H1 (cell line): ENCODE measurements around the gene MXD1. TPM values are rescaled to one million over a fixed set of nuclear protein-coding genes. Genes with fewer than 3 reads are reported as not detected.

ENCODE experiments used
- CTCF ChIA-PET: fragments of 300-600 bp; sonication (Branson Sonifier 250); formaldehyde crosslinking; loops from one replicate; lab custom pipeline; 2021; ENCODE audit not compliant: partially characterized antibody; lab: Charles Lee
- POLR2A ChIA-PET: fragments of 300-600 bp; sonication (Branson Sonifier 250); formaldehyde crosslinking; loops from one replicate; lab custom pipeline; 2021; ENCODE audit warnings: inconsistent platforms; ENCODE audit not compliant: partially characterized antibody; lab: Charles Lee
- DNase-seq, 2 experiments: peaks; one replicate each; pipeline versions ENCODE4 v3.0.0 to v3.0.0-alpha.2; 2010 to 2022; ENCODE audit warnings: low spot score in 2 of 2, low read depth in 1 of 2, mixed read lengths in 1 of 2
- FAIRE-seq: peaks from 2 replicates; lab custom pipeline; 2011; peaks lifted over from hg19 to GRCh38; lab: Jason Lieb, UNC
- H2AFZ ChIP-seq: 2 replicates; pipeline ENCODE4 v1.8.1; 2012; ENCODE audit warnings: low read length, inconsistent platforms
- H2AK5ac ChIP-seq: 2 replicates; pipeline ENCODE4 v1.6.1; 2013; ENCODE audit warnings: low read depth, low read length
- H2BK120ac ChIP-seq: replicated peaks from 2 replicates; pipeline ENCODE3; 2013; ENCODE audit warnings: low read depth, low read length, inconsistent platforms
- H2BK12ac ChIP-seq: 2 replicates; pipeline ENCODE4 v1.6.1; 2013; ENCODE audit warnings: low read depth, low read length
- H2BK15ac ChIP-seq: 2 replicates; pipeline ENCODE4 v1.6.1; 2013; ENCODE audit warnings: low read length
- H2BK20ac ChIP-seq: 2 replicates; pipeline ENCODE4 v1.6.1; 2013; ENCODE audit warnings: low read length
- H2BK5ac ChIP-seq: 2 replicates; pipeline ENCODE4 v1.6.1; 2013; ENCODE audit warnings: low read depth, low read length
- H3K14ac ChIP-seq: 2 replicates; pipeline ENCODE4 v1.6.1; 2013; ENCODE audit warnings: inconsistent platforms; ENCODE audit not compliant: insufficient read length
- H3K18ac ChIP-seq: 2 replicates; pipeline ENCODE4 v1.6.1; 2013; ENCODE audit warnings: low read length; ENCODE audit errors: extremely low read depth
- H3K23ac ChIP-seq: 2 replicates; pipeline ENCODE4 v1.6.1; 2013; ENCODE audit warnings: inconsistent platforms; ENCODE audit not compliant: insufficient read length
- H3K23me2 ChIP-seq: 2 replicates; pipeline ENCODE4 v1.6.1; 2013; ENCODE audit warnings: low read depth, low read length
- H3K27ac ChIP-seq: 2 replicates; pipeline ENCODE4 v1.6.1; 2011; ENCODE audit warnings: low read depth, low read length, inconsistent platforms
- H3K27me3 ChIP-seq, 4 experiments: replicated peaks in 1 of 4; 1 replicate in 1 of 4; 2 replicates in 3 of 4; pipeline versions ENCODE4 v1.6.1 to v1.8.1; 2011 to 2013; ENCODE audit warnings: low read length in 3 of 4, mild to moderate bottlenecking in 3 of 4, inconsistent platforms in 2 of 4, mixed read lengths in 2 of 4, moderate library complexity in 1 of 4; ENCODE audit not compliant: control insufficient read depth in 3 of 4, insufficient read depth in 3 of 4; ENCODE audit errors: extremely low read depth in 1 of 4
- H3K36me3 ChIP-seq, 4 experiments: 2 replicates each; pipeline versions ENCODE4 v1.6.1 to v1.8.1; 2011 to 2013; ENCODE audit warnings: mild to moderate bottlenecking in 4 of 4, low read length in 3 of 4, moderate library complexity in 2 of 4, control low read depth in 1 of 4, inconsistent platforms in 1 of 4; ENCODE audit not compliant: insufficient read depth in 4 of 4, control insufficient read depth in 2 of 4
- H3K4ac ChIP-seq: replicated peaks from 2 replicates; pipeline ENCODE3; 2013; ENCODE audit warnings: low read length, low read depth, mixed read lengths, inconsistent platforms; ENCODE audit not compliant: insufficient read length
- H3K4me1 ChIP-seq, 4 experiments: replicated peaks in 1 of 4; 1 replicate in 1 of 4; 2 replicates in 3 of 4; pipeline versions ENCODE4 v1.6.1 to v1.8.1; 2011 to 2013; ENCODE audit warnings: low read length in 3 of 4, inconsistent platforms in 2 of 4, mixed read lengths in 1 of 4; ENCODE audit not compliant: insufficient read depth in 4 of 4, control insufficient read depth in 3 of 4
- H3K4me2 ChIP-seq, 2 experiments: 2 replicates each; pipeline versions ENCODE4 v1.6.1 to v1.8.1; 2011 to 2013; ENCODE audit warnings: low read depth in 2 of 2, low read length in 2 of 2, control low read depth in 1 of 2, inconsistent platforms in 1 of 2, mild to moderate bottlenecking in 1 of 2; ENCODE audit not compliant: insufficient read depth in 1 of 2
- H3K4me3 ChIP-seq, 4 experiments: fragments of 200-600, 300-600 bp in 1 of 4; sonication (generic), shearing (Covaris generic), sonication (Bioruptor Twin) in 1 of 4; 2 replicates each; pipeline versions ENCODE4 v1.5.1 to v1.8.1; 2011 to 2016; ENCODE audit warnings: low read length in 4 of 4, low read depth in 3 of 4, control low read depth in 2 of 4, inconsistent platforms in 2 of 4, mild to moderate bottlenecking in 2 of 4, mixed read lengths in 1 of 4, moderate library complexity in 1 of 4; ENCODE audit not compliant: insufficient read depth in 2 of 4; ENCODE audit errors: extremely low read depth in 1 of 4
- H3K56ac ChIP-seq: replicated peaks from 2 replicates; pipeline ENCODE3; 2013; ENCODE audit warnings: low read depth, mild to moderate bottlenecking, mixed read lengths, low read length, inconsistent platforms; ENCODE audit not compliant: insufficient read length
- H3K79me1 ChIP-seq: 2 replicates; pipeline ENCODE4 v1.6.1; 2013; ENCODE audit warnings: low read depth, low read length, control low read depth
- H3K79me2 ChIP-seq, 2 experiments: 2 replicates each; pipeline versions ENCODE4 v1.6.1 to v1.8.1; 2012 to 2013; ENCODE audit warnings: low read length in 2 of 2, mild to moderate bottlenecking in 2 of 2, inconsistent platforms in 1 of 2; ENCODE audit not compliant: insufficient read depth in 2 of 2, control insufficient read depth in 1 of 2
- H3K9ac ChIP-seq, 4 experiments: replicated peaks in 1 of 4; 1 replicate in 1 of 4; 2 replicates in 3 of 4; pipeline versions ENCODE4 v1.6.1 to v1.8.1; 2011 to 2013; ENCODE audit warnings: low read depth in 3 of 4, low read length in 3 of 4, control low read depth in 2 of 4, mild to moderate bottlenecking in 2 of 4, moderate library complexity in 2 of 4, inconsistent platforms in 1 of 4; ENCODE audit errors: extremely low read depth in 1 of 4
- H3K9me3 ChIP-seq, 2 experiments: 2 replicates each; pipeline versions ENCODE4 v1.6.1 to v1.8.1; 2012 to 2013; ENCODE audit warnings: mild to moderate bottlenecking in 2 of 2, moderate library complexity in 2 of 2, control low read depth in 1 of 2, inconsistent platforms in 1 of 2, low read depth in 1 of 2, low read length in 1 of 2, mixed read lengths in 1 of 2; ENCODE audit not compliant: insufficient read depth in 2 of 2
- H4K20me1 ChIP-seq, 2 experiments: replicated peaks in 1 of 2; 2 replicates each; pipeline versions ENCODE3 to v1.8.1; 2011 to 2013; ENCODE audit warnings: inconsistent platforms in 2 of 2, low read length in 2 of 2, mild to moderate bottlenecking in 1 of 2; ENCODE audit not compliant: insufficient read depth in 2 of 2, control insufficient read depth in 1 of 2
- H4K5ac ChIP-seq: 2 replicates; pipeline ENCODE4 v1.6.1; 2013; ENCODE audit warnings: low read length, low read depth, mixed read lengths, inconsistent platforms; ENCODE audit not compliant: insufficient read length
- H4K8ac ChIP-seq: 2 replicates; pipeline ENCODE4 v1.8.0; 2013; ENCODE audit warnings: mild to moderate bottlenecking, moderate library complexity, low read length, inconsistent platforms; ENCODE audit not compliant: insufficient read depth; ENCODE audit errors: extremely low read depth
- H4K91ac ChIP-seq: replicated peaks from 2 replicates; pipeline ENCODE3; 2013; ENCODE audit warnings: low read length, mixed read lengths, inconsistent platforms; ENCODE audit not compliant: insufficient read length
- BRCA1 ChIP-seq: IDR thresholded peaks from 2 replicates; pipeline ENCODE4 v1.6.1; 2012; ENCODE audit warnings: low read depth, low read length, improper control_type of control experiment
- EP300 ChIP-seq, 2 experiments: IDR thresholded peaks; 1 replicate in 1 of 2; 2 replicates in 1 of 2; pipeline ENCODE4 v1.6.1; 2011 to 2012; ENCODE audit warnings: low read depth in 2 of 2, low read length in 2 of 2, mild to moderate bottlenecking in 2 of 2, borderline replicate concordance in 1 of 2, inconsistent platforms in 1 of 2, moderate library complexity in 1 of 2
- NANOG ChIP-seq: IDR thresholded peaks from 2 replicates; pipeline ENCODE4 v1.6.1; 2011; ENCODE audit warnings: low read length, low read depth, mild to moderate bottlenecking, inconsistent platforms; ENCODE audit not compliant: insufficient read depth, poor library complexity, severe bottlenecking
- SP4 ChIP-seq: IDR thresholded peaks from 2 replicates; pipeline ENCODE4 v1.6.1; 2012; ENCODE audit warnings: low read length, inconsistent platforms
- TCF12 ChIP-seq: IDR thresholded peaks from 2 replicates; pipeline ENCODE4 v1.6.1; 2011; ENCODE audit warnings: low read depth, mild to moderate bottlenecking, low read length
- WGBS, 2 experiments: shearing (Covaris generic) in 1 of 2; methylation state at CpG; one replicate each; pipeline versions ENCODE4 v1.1.6 to v1.1.7; 2013 to 2015; ENCODE audit warnings: low lambda C conversion rate in 2 of 2, mixed read lengths in 2 of 2, inconsistent platforms in 1 of 2, low coverage in 1 of 2, missing lambda C conversion rate in 1 of 2; ENCODE audit not compliant: insufficient replicate concordance in 2 of 2, insufficient coverage in 1 of 2, insufficient read length in 1 of 2; ENCODE audit errors: extremely low coverage in 1 of 2, missing lambda C conversion rate in 1 of 2; 5-methylcytosine and 5-hydroxymethylcytosine counted together
- polyA plus RNA-seq, 7 experiments: library from polyadenylated mRNA; depleted of rRNA in 3 of 7; stranded (reverse) in 5 of 7; unstranded in 2 of 7; fragments of >200 nt in 5 of 7; fragments of 200-250 nt in 2 of 7; gene quantifications; 1 replicate in 5 of 7; 2 replicates in 1 of 7; 4 replicates in 1 of 7; pipeline versions ENCODE4 v1.2.1 to v1.2.3, GENCODE V29; 2011 to 2013; ENCODE audit warnings: missing spikeins in 2 of 7, mixed read lengths in 2 of 7
- total RNA-seq: library from RNA; stranded (reverse); fragmentation: NEBNext Ultra II Directional; extraction: Animal tissue kit (Norgen Biotek cat#: 25700); gene quantifications from 2 replicates; pipeline ENCODE4 v1.2.1, GENCODE V29; 2021

Gene MXD1
- total and polyA plus RNA-seq, 2 of the 8 experiments (the other 6 are each of a cell fraction or from before 2014, with no cell fraction given) = 1.6 to 2.6 TPM

- no peak overlapping the region for H3K4ac ChIP-seq
- no peak overlapping the region for H3K4me2 ChIP-seq
- 0 out of 7 replicates have a peak, but pooled peaks cover 0 to 3% (median 0%) of the 10 kb centered on the region in 4 experiments for H3K4me1 ChIP-seq
- no peak overlapping the region for H4K91ac ChIP-seq
- no peak overlapping the region for H3K23ac ChIP-seq
- H3K23me2 ChIP-seq = no peaks in the 10 kb centered on the region
- peaks cover 0 to 2% (median 0%) of the 10 kb centered on the region in 4 experiments; a peak in 1 of 8 replicates for H3K36me3 ChIP-seq
- ChIA-PET POLR2A (interaction anchor here (0.6 kb wide), 1 partner anchor 30 kb away, joined by 3 read pairs; no protein-coding TSS in a partner anchor), CTCF (interaction anchor here (1.1 to 1.3 kb wide), 2 partner anchors 32 to 128 kb away, joined by 3 to 4 read pairs; no protein-coding TSS in a partner anchor)
- FAIRE-seq = no peak
- H2AK5ac ChIP-seq = no peak overlapping the region
- H3K27ac ChIP-seq = no peak overlapping the region
- H3K18ac ChIP-seq = no peak overlapping the region
- no peak overlapping the region; the same call in 1 of the 2 replicates for H2BK5ac ChIP-seq
- DNase-seq = no peak
- H3K56ac ChIP-seq = no peak overlapping the region
- H3K9ac ChIP-seq = no peak overlapping the region
- no peaks in the 10 kb centered on the region for H4K20me1 ChIP-seq
- H4K5ac ChIP-seq = no peak overlapping the region
- WGBS, 2 experiments = 90% methylated on average over 11 of the region's 11 CpGs; no CpG with 5 or more reads in 1 of the 2 experiments
- 0 out of 2 replicates have a peak overlapping the region, but pooled peaks have one; percentile 28 for H2BK12ac ChIP-seq
- no peak overlapping the region for H2BK15ac ChIP-seq
- no peaks in the 10 kb centered on the region for H3K79me1 ChIP-seq
- H3K14ac ChIP-seq = no peak overlapping the region
- no peaks in the 10 kb centered on the region for H3K79me2 ChIP-seq
- no peak overlapping the region for H2AFZ ChIP-seq
- H3K4me3 ChIP-seq = no peak overlapping the region
- no peak overlapping the region for H2BK20ac ChIP-seq
- H4K8ac ChIP-seq = no peak overlapping the region
- no peak overlapping the region for H2BK120ac ChIP-seq
- H3K9me3 ChIP-seq = no peaks in the 10 kb centered on the region
- TF ChIP-seq BRCA1 (no peak), NANOG (no peak), TCF12 (no peak), EP300 (IDR thresholded peaks at IDR 0.05; ENCODE audit: borderline replicate concordance in 1 of 2, low read depth in 2 of 2, low read length in 2 of 2) (no peak), SP4 (no peak)
- H3K27me3 ChIP-seq = no peaks in the 10 kb centered on the region; a peak in 1 of 7 replicates
Measured at GRCh38 chr2:69943000-69943842, 28.3 kb downstream of the MXD1 start.
